Activated T-cell treated with anti-CD3 and anti-CD28 coated beads for 48 hours (primary cell): Measurements from ENCODE around the gene GET4.
A peak's percentile ranks its signal among the peaks of the same experiment; 100 is the strongest.
"Not testable (repeated sequence)": the region's sequence is repeated elsewhere in the genome, so short reads cannot be mapped to it uniquely, and the experiment has no call there.

Experiments used
- DNase-seq: peaks from one replicate; pipeline ENCODE4 v3.0.0-alpha.2; 2020; ENCODE audit warnings: low read depth

Gene GET4

DNA sequence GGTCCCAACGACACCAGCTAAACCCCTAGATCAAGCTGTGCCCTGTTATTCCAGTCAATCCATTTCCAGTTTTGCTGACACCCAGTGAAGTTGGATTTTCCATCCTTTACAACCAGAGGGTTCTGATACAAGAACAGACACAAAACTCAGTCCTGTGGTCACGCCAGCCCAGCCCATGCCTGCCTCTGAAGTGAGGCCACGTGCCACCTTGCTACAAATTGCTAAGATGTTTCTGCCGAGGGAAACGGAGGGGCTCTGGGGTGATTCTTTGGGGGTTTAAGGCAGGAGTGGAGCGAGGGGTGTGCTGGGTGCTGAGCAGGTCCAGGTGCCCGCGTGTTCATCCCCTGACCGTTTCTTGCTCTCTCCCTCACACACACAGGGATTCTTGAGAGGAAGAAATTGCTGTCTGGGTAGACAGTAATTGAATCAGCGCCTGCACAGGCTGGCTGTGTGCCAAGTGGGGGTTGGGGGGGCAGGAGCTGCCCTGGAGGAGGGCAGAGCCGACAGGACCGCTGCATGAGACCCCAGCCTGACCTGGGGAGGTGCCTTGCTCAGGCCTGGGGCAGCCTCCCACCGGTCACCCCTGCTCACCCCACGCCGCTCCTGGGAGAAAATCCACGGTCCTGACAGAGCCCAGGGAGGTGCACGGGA is 40.1 kb downstream of the GET4 start:
- no peak for DNase-seq

DNA sequence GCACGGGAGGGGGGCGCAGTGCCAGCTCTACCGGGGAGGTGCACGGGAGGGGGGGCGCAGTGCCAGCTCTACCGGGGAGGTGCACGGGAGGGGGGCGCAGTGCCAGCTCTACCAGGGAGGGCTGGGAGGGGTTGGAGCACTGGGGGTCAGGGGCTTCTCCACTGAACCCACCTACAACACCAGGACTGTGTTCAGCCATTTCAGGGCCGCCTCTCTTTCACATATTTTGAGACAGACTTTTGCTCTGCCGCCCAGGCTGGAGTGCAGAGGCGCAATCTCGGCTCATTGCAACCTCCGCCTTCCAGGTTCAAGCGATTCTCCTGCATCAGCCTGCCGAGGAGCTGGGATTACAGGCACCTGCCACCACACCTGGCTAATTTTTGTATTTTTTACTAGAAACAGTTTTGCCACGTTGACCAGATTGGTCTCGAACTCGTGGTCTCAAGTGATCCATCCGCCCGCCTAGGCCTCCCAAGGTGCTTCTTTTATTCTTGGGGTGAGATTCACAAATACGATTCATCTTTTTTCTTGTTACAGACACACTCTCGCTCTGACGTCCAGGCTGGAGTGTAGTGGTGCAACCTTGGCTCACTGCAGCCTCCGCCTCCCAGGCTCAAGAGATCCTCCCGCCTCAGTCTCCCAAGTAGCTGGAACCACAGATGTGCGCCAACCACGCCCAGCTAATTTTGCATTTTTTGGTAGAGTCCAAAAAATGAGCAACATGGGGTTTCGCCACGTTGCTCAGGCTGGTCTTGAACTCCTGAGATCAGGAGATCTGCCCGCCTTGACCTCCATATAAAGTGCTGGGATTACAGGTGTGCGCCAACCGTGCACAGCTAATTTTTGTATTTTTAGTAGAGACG is 41.1 kb downstream of the GET4 start:
- no peak for DNase-seq

DNA sequence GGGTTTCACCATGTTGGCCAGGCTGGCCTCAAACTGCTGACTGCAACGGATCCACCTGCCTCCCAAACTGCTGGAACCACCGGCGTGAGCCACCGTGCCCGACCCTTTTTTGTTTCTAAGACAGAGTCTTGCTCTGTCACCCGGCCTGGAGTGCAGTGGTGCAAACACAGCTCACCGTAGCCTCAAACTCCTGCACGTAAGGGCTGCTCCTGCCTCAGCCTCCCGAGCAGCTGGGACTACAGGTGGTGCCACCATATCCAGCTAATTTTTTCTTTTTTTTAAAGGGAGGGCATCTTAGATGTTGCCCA is 41.7 kb downstream of the GET4 start:
- no peak for DNase-seq

DNA sequence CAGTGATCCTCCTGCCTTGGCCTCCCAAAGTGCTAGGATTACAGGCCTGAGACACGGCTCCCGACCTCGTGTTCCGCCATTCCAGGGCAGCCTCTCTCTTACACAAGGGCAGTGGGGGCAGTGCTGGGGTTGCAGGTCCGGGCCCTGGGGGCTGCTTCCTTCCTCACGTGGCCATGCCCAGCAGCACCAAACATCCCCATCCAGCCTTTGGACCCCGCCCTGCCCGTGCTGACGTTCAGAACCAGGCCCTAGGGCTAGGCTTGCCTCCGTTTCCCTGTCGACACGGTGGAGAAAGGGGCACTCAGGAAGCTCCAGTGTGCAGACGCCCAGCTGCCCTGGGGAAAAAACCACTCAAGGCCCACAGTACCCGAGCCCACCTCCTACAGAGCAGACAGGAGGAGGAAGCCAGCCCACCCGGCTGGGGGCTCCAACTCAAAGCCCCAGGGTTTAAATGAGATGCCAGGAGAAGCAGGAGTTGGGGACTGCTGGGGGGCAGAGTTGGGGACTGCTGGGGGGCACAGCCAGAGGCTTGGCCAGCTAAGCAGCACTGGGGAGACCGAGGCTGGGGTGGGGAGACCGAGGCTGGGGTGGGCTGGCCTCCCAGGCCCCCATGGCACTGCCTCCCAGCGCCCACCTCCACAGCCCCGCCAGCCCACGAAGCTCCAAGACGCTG is 42.2 kb downstream of the GET4 start:
- DNase-seq: no peak

DNA sequence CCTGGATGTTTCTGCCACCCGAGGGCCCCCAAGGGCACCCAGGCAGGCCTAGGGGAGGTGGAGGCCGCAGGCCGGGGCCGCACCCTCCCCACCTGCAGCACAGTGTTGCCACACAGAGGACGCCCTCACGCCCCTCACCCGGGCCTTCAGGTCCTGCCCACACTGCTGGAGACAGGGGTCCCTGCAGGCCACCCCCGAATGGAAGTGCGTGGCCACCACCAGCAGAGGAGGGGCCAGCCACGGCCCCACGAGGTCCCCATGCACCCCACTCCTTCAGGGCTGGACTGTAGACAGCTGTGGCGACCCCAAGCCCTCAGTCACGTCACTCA is 42.7 kb downstream of the GET4 start:
- DNase-seq: no peak

DNA sequence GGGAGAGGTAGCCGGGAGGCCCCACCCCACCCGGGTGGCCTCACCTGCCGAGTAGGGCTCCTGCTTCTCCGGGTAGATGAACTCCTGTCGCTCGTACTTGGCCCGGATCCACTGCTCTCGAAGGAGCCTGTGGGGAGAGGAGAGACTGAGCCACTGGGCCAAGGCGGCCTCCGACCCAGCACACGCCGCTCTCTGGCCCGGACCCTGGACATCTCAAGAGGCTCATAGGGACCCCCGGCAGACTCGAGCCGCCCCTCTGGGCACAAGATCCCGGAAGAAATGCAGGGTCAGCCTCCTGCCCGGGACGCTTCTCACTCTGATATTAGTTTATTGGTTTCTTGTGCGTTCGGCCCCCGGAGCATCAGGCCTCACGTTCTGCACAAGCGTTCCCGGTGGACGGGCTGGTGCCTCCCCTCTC is 43.6 kb downstream of the GET4 start:
- DNase-seq: no peak

DNA sequence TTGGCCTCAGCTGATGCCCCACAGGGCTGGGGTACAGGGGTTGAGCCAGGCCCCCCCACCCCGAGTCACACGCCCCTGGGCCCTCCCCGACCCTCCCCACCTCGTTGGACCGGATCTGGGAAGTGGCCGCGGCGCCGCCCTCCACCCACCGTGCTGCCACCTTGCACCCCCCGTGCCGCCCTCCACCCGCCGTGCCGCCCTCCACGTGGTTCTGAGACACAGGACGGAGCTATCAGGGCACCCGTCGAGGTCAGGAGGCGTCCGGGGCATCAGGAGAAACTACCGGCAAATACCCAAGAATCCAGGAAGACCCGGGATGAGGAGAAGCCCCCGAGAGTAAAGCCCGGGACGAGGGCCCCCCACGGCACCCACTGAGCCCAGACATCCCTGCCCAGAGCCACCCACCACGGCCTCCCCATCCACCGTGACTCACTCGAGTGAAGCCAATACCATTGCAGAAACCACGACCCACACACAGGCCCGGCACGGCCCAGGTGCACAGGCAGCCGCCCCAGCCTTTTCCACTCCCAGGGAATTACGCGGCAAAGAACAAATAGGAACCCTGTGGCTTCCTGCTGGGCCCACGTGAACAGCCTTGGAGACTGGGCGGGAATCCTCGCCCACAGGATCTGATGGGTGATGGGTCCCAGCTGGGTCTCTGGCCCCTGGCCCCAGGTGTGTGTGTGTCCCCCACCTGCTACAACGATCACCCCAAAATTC is 44.2 kb downstream of the GET4 start:
- no peak for DNase-seq

DNA sequence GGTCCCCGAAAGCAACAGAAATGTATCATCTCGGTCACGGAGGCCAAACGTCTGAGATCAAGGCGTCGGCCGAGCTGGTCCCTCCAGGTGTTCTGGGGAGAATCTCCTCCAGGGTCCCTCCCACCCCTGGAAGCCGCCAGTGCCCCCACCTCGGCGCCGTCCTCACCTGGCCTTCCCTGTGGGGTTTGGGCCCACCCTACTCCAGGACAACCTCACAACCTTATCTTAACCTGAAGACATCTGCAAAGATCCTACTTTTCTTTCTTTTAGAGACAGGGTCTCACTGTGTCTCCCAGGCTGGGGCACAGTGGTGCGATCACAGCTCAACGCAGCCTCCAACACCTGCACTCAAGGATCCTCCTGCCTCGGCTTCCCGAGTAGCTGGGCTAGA is 44.7 kb downstream of the GET4 start:
- DNase-seq: no peak

DNA sequence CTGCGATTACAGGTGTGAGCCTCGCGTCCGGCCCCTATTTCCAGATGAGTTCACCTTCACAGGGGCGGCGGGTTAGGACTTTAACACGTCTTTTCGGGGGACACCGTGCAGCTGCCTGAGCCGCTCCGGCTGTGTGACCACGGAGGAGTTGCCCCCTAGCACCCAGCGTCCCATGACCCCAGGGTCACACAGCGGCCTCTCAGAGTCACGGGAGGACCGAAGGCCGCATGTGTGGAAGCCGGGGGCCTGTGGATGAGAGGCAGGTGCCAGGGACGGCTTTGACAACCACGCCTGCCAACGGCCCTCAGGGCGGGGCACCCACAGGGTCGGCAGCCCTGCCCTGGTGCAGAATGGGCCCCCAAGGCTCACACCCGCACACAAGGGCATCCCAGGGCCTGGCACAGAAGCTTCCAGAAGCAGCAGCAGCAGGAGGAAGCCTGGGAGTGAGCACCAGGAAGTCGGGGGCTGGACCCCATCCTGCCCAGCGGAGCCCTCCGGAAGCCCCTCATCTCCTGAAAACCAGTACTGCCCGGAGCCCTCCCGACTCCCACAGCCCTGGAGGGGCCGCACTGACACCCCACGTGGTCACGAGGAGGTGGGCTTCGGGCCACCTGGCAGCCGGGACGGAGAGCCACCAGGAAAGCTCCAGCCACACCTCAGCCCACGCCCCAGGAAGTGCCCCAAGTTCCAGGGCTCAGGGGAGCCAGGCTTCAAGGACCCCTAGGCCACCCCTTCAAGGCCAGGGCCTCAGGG is 45.4 kb downstream of the GET4 start:
- DNase-seq: no peak

DNA sequence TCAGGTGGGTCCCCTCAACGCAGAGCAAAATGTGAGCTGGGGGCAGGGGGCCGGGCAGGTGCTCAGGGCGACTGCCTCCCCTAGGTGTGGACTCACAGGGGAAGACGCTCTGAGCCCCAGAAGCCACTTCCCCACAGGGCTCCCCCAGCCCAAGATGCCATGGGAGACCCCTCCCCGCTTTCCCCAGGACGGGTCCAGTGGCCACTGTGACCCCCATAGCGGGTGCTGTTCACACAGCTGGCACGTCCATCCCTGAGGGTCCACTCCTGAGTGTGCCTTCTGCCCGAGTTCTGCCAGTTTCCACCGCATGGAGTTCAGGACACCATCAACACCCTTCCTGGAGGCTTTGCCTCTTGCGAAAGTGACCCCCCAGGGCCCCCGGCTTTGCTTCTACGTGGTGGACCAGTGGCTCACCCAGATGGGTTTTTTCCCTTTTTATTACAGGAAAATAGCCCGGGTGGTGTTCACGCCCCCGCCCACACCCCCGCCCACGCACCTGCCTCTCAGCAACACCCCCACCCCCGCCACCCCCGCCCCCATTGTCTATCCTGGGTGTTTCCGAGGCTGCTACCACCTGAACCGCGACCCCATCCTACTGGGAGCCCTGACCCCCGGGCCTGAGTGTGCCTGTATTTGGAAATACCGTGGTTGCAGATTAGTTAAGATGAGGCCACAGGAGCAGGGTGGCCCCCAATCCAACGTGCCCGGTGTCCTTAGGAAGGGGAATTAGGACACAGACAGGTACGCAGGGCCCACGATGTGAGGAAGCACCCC is 46.2 kb downstream of the GET4 start:
- peak; percentile 30 for DNase-seq

DNA sequence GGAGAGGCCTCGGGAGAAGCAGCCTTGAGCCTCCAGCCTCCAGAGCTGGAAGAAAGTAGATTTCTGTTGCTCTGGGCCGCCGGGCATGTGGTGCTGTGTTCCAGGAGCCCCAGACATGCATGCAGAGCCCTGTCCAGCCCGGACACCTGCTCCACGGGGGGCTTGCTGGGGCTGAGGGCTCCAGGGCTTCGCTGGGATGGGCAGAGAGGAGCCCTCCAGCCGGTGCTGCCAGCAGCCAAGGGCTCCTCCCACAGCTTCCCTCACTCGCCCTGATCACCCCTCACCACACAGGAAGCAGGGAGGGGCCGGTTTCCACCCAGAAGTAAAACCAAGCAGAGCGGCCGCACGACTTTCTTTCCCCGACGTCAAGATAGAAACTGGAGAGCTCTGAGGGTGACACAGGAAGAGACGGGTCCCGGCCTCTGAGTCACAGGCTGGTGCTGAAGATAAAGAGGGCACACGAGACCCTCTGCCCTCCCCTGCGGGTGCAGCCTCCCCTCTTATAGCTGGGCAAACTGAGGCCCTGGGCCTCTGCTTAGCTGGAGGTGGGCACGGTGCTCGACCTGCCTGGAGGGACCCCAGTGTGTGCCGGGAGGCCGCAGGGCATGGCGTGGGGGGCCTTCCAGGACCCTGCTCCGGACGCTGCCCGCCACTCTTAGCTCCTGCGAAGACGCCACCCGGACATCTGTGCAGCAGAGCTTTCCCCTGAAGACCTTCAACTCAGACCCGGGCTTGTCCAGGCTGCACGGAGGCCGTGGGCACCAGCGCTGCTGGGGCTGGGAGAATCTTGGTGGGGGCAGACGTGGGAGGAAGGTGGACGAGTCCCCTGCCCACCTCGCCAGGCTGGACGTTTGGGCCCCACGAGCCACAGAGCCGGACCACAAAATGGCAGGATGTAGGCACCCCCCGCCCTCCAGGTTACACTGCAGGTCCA is 47.0 kb downstream of the GET4 start:
- DNase-seq: peak; percentile 89

DNA sequence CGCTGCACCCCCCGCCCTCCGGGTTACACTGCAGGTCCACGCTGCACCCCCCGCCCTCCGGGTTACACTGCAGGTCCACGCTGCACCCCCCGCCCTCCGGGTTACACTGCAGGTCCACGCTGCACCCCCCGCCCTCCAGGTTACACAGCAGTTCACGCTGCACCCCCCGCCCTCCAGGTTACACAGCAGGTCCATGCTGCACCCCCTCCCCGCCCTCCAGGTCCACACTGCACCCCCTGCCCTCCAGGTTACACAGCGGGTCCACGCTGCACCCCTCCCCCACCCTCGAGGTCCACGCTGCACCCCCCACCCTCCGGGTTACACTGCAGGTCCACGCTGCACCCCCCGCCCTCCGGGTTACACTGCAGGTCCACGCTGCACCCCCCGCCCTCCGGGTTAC is 47.7 kb downstream of the GET4 start:
- DNase-seq: not testable (repeated sequence)

DNA sequence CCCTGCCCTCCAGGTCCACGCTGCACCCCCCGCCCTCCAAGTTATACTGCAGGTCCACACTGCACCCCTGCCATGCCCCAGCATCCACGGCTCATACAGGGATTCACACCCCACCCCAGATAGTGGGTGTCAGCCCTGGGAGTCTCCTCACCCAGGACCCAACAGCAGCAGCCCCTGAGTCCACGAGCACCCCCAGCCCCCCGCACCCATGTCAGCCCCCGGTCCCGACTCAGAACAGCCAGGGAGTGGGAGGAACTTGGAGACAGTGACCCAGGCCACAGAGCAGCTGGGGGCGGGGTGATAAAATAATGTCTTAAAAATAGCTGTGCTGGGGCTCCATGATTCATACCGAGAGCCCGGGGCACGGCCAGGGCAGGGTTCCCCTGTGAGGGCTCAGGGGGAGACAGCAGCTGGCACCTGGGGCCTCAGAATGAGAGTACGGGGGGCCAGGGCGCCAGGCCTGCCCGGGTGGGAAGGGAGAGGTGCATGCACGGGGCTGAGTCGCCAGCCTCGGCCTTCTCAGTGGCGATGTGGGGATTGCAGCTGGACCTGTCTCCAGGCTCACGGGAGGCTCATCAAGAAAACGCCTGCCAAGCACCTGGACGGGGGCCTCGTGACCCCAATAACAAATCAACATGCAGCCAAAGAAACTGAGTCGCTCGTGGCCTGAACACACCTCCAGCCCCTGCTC is 48.3 kb downstream of the GET4 start:
- DNase-seq: peak; percentile 74

DNA sequence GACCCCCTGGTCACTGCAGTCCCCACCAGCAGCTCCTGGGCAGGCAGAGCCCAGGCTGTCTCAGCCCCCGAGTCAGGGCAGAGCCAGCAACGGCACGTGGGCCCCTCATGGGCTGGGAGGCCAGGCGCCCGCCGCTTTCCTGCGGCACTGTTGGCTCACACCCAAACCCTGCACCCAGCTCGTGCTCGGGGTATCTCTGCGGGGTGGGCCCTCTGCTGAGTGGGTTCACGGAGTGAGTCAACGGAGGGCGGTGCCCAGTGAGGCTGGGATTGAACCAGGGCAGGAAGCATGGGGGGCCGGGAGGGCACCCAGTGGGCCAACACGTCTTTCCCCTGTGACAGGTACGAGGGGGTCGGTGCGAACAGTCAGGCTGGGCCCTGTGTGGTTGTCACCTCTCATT is 49.2 kb downstream of the GET4 start:
- peak; percentile 59 for DNase-seq

DNA sequence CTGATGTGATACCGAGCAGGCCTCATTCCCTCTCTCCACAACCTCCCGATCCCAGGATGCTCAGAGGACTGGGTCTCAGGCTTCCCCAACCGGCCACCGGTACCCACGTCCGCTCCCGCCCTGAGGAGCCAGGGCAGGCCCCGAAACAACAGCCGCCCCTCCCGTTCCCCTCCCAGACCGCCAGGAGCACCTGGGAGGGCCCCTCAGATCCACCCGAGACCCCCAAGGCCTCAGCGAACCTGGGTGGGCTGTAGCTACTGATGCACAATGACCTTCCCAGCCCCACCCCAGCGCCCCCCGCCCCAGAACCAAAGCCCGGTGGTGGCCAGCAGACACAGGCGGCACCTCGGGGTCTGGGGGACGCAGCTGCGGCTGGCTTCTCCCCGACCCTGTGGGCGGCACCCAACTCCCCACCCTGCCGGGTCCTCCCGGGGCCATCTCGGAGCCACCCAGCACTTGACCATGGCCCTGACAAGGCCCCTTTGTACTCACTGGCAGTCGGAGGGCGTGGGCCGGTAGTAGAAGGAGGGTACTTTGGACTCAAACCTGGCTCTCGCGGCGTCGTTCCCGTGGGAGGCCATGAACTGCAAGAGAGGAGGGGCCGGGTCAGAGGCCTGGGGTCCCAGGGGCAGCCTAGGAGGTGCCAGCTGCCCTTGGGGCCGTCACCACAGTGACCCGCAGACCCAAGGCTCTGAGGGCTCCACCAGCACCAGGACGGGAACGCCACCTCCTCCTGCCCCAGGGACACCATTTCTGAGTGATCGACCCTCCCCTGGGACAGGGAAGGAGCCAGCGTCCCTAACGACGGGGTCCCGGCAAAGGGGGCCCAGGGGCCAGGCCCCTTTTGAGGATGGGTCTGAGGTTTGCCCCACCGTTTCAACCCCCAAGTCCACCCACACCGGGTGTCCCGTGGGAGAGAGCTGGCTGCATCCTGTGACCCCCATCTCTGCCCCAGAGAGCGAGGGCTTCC is 50.0 kb downstream of the GET4 start:
- no peak for DNase-seq

DNA sequence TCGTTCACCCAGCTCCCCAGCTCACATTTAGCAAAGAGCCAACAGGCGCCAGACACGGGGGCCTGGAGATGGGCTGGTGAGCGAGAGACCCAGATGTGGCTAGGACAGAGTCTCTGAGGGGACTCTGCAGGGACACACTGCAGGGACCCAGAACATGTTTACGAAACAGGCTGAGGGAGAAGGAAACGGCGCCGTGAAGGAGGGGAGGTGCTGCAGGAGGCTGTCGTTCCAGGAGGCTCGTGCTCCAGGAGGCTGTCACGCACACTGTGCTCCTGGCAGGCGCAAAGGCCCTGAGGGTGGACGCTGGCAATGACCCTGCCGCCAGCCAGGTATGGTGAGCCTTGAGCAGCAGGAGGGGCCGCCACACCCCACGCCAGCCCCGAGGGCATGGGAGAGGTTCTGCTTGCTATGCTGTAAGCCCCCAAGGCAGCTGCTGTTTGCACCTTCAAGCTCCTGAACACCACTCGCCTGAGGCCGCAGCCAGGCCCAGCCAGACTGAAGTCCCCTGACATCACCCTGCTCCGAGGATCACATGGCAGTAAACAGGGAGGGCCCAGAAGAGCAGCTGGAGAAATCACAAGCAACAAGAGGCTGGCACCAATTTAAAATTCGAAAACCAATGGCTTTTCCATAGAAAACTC is 50.8 kb downstream of the GET4 start:
- no peak for DNase-seq

DNA sequence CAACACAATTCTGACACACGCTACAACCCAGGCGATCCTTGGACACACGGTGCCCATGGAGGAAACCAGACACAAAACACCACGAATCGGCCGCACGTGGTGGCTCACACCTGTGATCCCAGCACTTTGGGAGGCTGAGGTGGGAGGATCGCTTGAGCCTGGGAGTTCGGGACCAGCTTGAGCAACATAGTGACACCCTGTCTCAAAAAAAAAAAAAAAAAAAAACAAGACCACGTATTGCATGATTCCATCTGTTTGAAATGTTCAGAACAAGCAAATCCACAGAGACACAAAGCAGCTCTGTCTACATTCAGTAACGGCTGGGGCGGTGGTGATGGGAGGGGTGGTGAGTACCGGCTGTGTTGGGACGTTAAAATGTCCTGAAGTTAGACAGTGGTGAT is 53.0 kb downstream of the GET4 start:
- no peak for DNase-seq
